SKM-1 treated with dmso at 0.1 percent for 144 hours (cell line): Measurements from ENCODE around the gene CKLF.
A peak's percentile ranks its signal among the peaks of the same experiment; 100 is the strongest.

Source experiments
- DNase-seq: peaks from one replicate; lab custom pipeline; 2025; ENCODE audit not compliant: unreplicated experiment; lab: John Stamatoyannopoulos, UW

The CKLF gene

GRCh38 chr16:66517586-66518263 is 34.7 kb upstream of the CKLF start:
- DNase-seq = no peak

GRCh38 chr16:66519482-66520373 is 32.6 kb upstream of the CKLF start:
- DNase-seq = no peak

- DNase-seq = peak; percentile 80
Observed at GRCh38 chr16:66520406-66521170, 31.8 kb upstream of the CKLF start.

DNA sequence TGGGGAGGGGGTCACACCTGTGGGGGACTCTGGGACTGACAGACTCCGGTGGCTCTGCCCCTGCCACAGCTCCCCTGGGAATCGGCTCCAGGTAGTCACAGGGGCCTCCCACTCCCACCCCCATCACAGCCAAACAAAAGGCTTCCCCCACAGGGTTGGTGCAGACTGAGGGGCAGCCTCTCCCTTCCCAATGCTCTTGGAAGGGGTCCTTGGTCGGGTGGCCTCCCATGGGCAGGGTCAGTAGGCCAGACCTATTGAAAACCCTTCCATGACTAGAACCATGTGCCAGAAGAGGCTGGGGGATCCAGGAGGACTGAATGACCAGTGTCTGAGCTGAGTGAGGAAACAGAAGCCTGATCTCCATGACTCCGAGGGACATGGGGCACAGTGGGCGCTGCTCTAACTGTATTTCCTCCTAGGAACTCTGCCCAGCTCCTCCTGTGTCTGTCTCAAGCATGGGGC is 31.1 kb upstream of the CKLF start:
- no peak for DNase-seq

DNA sequence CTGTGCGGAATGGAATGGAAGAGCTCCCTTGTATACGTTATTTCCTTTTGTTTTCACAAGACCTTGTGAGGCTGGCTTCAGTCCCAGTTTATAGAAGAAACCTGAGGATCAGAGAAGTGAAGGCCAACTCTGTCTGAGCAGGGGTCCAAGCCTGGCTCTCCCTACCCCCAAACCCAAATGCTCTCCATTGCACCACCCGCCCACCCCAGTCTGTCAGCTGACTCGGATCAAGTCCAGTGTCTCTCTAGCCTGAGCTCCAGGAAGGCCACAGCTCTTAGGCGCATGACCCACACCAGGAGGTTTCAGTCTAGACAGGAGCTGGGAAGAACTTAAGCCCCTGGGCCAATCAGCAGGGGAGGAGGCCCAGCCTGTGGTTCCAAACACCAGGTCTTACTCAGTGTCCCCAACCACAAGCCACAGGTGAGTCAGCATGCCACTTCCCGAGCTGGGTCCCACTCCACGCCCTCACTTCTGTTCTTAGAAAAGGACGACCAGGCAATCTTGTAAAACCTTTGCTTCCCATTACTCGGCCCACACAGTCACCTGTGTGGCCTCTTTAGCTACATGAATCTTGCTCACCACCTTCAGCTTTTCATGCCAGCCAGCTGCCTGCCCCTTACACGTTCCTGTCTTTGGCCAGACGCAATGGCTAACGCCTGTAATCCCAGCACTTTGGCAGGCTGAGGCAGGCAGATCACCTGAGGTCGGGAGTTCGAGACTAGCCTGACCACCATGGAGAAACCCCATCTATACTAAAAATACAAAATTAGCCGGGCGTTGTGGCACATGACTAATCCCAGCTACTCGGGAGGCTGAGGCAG is 30.2 kb upstream of the CKLF start:
- DNase-seq = peak; percentile 87

GRCh38 chr16:66522816-66523590 is 29.4 kb upstream of the CKLF start:
- DNase-seq = no peak

DNA sequence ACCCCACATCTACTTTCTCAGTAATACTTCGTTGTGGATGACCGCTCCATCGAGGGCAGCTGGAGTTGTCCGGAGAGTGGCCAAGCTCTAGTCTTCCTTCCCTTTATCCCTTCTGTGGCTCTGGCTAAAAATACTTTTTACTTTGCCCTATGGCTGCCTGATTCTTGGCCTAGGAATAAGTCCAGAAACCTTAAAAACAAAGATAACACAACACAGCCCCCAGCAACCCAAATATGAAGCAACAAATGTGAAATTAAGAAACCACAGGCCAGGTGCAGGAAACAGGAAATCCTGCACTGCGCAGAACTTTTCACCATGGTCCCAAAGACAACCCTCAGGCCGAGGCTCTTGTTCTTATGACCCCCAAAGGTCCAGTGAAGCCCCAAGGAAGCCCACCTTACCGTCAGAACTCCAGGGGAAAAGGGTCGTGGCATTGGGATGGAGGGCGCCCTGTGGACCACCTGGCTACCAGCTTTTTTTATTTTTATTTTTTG is 28.5 kb upstream of the CKLF start:
- DNase-seq = peak; percentile 93

GRCh38 chr16:66524601-66525164 is 27.7 kb upstream of the CKLF start:
- peak; percentile 99 for DNase-seq

- DNase-seq = no peak
Observed at GRCh38 chr16:66525396-66526180, 26.8 kb upstream of the CKLF start.

DNA sequence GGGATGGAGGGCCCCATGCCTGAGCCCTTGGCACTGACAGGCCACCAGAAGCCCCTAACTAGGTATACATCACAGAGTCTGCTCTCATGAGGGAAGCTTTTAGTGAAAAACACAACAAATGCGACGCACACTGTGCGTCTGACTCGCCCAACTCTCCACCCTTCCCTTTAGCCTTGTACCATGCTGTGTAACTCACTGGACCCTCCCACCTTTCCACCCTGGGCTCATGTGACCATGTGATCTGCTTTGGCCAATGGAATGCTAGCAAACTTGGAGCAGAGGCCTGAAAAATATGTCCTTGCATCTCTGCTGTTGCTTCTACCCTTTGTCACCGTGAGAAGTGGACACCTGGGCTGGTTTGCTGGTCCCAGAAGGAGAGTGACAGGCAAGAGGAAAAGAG is 24.1 kb upstream of the CKLF start:
- DNase-seq = no peak

GRCh38 chr16:66529475-66529874 is 22.9 kb upstream of the CKLF start:
- no peak for DNase-seq

GRCh38 chr16:66534376-66534799 is 18.0 kb upstream of the CKLF start:
- no peak for DNase-seq

- DNase-seq = no peak
Observed at GRCh38 chr16:66536525-66536924, 15.9 kb upstream of the CKLF start.

DNA sequence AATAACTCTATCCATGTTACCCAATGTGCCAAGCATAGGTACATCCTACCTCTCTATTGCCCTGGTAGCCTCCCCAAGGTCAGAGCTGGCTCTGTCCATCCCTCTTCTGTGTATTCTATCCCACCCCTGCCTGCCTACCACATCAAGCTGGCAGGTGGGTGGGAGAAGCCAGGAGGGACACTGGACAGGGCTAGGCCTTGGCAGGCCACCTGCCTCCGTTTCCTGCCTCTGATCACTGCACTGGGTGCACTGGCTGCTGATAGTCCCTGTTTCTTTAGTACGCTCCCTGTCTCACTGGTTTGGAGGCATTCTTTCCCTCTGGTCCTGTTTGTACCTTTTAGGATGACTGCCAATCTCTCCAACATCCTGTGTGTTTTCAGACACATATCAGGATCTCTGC is 15.1 kb upstream of the CKLF start:
- no peak for DNase-seq

- no peak for DNase-seq
Observed at GRCh38 chr16:66538910-66539309, 13.5 kb upstream of the CKLF start.

DNA sequence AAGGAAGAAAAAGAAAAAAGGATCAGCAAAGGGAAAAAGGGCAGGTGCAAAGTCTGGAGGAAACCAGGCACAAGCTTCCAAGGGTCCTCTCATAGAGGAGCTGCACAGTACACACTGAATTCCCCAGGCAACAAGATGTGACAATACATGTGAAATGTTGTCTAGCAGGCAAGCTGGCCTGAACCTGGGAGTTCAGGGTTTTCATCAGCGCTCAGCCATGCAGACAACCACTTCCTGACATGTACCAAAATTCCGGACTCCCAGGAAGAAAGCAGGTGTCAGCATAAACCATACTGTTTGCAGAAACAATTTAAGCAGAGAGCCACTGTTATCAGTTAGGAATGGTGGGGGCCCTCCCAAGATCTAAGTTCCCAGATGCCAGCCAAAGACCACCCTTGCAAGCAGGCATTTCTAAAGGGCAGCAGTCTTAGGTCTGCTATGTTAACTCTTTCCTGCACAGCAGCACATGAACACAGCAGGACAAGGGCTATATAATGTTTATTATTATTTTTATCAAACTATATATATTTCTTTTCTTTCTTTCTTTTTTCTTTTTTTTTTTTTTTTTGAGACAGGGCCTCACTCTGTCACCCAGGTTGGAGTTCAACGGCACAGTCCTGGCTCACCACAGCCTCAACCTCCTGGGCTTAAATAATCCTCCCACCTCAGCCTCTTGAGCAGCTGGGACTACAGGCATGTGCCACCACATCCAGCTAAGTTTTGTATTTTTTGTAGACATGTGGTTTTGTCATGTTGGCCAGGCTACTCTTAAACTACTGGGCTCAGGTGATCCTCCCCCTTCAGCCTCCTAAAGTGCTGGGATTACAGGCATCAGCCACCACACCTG is 12.5 kb upstream of the CKLF start:
- DNase-seq = no peak
